CD14-positive monocyte (primary cell): ENCODE measurements around the gene CFD. TPM values are rescaled to one million over a fixed set of nuclear protein-coding genes. Genes with fewer than 3 reads are reported as not detected.
A peak's percentile ranks its signal among the peaks of the same experiment; 100 is the strongest.

Source experiments
- DNase-seq, 3 donors: peaks; one replicate each; pipeline ENCODE4 v3.0.0-alpha.2; 2011 to 2022
- H2AFZ ChIP-seq: 2 replicates; pipeline ENCODE4 v1.6.0; 2012; ENCODE audit warnings: mild to moderate bottlenecking, low read depth, low read length, inconsistent platforms; ENCODE audit not compliant: insufficient read depth, poor library complexity, severe bottlenecking
- H3K27ac ChIP-seq, 2 donors: 1 replicate in 1 of 2; 2 replicates in 1 of 2; pipeline ENCODE4 v1.5.1; 2012 to 2013; ENCODE audit warnings: low read length in 2 of 2, control low read depth in 1 of 2, inconsistent platforms in 1 of 2, low read depth in 1 of 2, mild to moderate bottlenecking in 1 of 2
- H3K27me3 ChIP-seq, 2 donors: one replicate each; pipeline versions ENCODE4 v1.6.0 to v1.6.1; 2011 to 2013; ENCODE audit warnings: low read length in 2 of 2; ENCODE audit not compliant: control insufficient read depth in 2 of 2, insufficient read depth in 2 of 2
- H3K36me3 ChIP-seq, 2 donors: replicated peaks in 1 of 2; 1 replicate in 1 of 2; 2 replicates in 1 of 2; pipeline versions ENCODE4 v1.5.1 to v1.6.1; 2012 to 2013; ENCODE audit warnings: low read length in 2 of 2, control low read depth in 1 of 2, inconsistent platforms in 1 of 2, mild to moderate bottlenecking in 1 of 2; ENCODE audit not compliant: insufficient read depth in 2 of 2, control insufficient read depth in 1 of 2
- H3K4me1 ChIP-seq, 2 donors: 1 replicate in 1 of 2; 2 replicates in 1 of 2; pipeline versions ENCODE4 v1.5.1 to v1.6.1; 2012 to 2013; ENCODE audit warnings: low read length in 2 of 2, control low read depth in 1 of 2, inconsistent platforms in 1 of 2, mild to moderate bottlenecking in 1 of 2, moderate library complexity in 1 of 2; ENCODE audit not compliant: insufficient read depth in 2 of 2, control insufficient read depth in 1 of 2
- H3K4me2 ChIP-seq: replicated peaks from 2 replicates; pipeline ENCODE3; 2012; ENCODE audit warnings: low read length, moderate library complexity, mild to moderate bottlenecking; ENCODE audit not compliant: poor library complexity, severe bottlenecking; ENCODE audit errors: extremely low read depth
- H3K4me3 ChIP-seq, 3 experiments: fragments of 200-600 bp in 1 of 3; sonication (generic) in 1 of 3; replicated peaks in 1 of 3; 1 replicate in 2 of 3; 2 replicates in 1 of 3; pipeline ENCODE4 v1.5.1; 2011 to 2013; ENCODE audit warnings: low read length in 3 of 3, mild to moderate bottlenecking in 3 of 3, control low read depth in 2 of 3, low read depth in 2 of 3, inconsistent platforms in 1 of 3, moderate library complexity in 1 of 3
- H3K79me2 ChIP-seq: 2 replicates; pipeline ENCODE4 v1.6.0; 2012; ENCODE audit warnings: mild to moderate bottlenecking, control low read depth, inconsistent platforms, low read length, moderate library complexity; ENCODE audit not compliant: insufficient read depth
- H3K9ac ChIP-seq: 2 replicates; pipeline ENCODE4 v1.6.0; 2017; ENCODE audit warnings: low read length, mild to moderate bottlenecking; ENCODE audit not compliant: insufficient read depth, poor library complexity, severe bottlenecking
- H3K9me3 ChIP-seq, 2 donors: replicated peaks in 1 of 2; 1 replicate in 1 of 2; 2 replicates in 1 of 2; pipeline versions ENCODE4 v1.5.1 to v1.6.1; 2012 to 2013; ENCODE audit warnings: low read length in 2 of 2, control low read depth in 1 of 2; ENCODE audit not compliant: control insufficient read depth in 1 of 2, insufficient read depth in 1 of 2
- H4K20me1 ChIP-seq: 2 replicates; pipeline ENCODE4 v1.6.0; 2012; ENCODE audit warnings: mild to moderate bottlenecking, low read length, control low read depth, moderate library complexity; ENCODE audit not compliant: insufficient read depth
- H3K27ac Mint-ChIP-seq, 7 donors: one replicate each; pipeline ENCODE4 v1.8.0; 2020; ENCODE audit warnings: mild to moderate bottlenecking in 7 of 7, mixed read lengths in 7 of 7, moderate library complexity in 6 of 7, inconsistent platforms in 2 of 7
- H3K27me3 Mint-ChIP-seq, 3 donors: one replicate each; pipeline ENCODE4 v1.8.0; 2021 to 2022; ENCODE audit warnings: low read depth in 3 of 3, mild to moderate bottlenecking in 3 of 3, mixed read lengths in 3 of 3, moderate library complexity in 3 of 3, inconsistent platforms in 1 of 3
- H3K36me3 Mint-ChIP-seq, 2 donors: one replicate each; pipeline ENCODE4 v1.8.0; 2020; ENCODE audit warnings: mixed read lengths in 2 of 2, inconsistent platforms in 1 of 2, mild to moderate bottlenecking in 1 of 2
- H3K4me1 Mint-ChIP-seq: one replicate; pipeline ENCODE4 v1.8.0; 2020; ENCODE audit warnings: mild to moderate bottlenecking, mixed read lengths
- H3K4me3 Mint-ChIP-seq, 2 donors: one replicate each; pipeline ENCODE4 v1.8.0; 2020; ENCODE audit warnings: mild to moderate bottlenecking in 2 of 2, mixed read lengths in 2 of 2, moderate library complexity in 1 of 2
- H3K9me3 Mint-ChIP-seq, 7 donors: one replicate each; pipeline ENCODE4 v1.8.0; 2020 to 2022; ENCODE audit warnings: mixed read lengths in 7 of 7, mild to moderate bottlenecking in 6 of 7, moderate library complexity in 6 of 7, inconsistent platforms in 2 of 7
- CTCF ChIP-seq: fragments of 200-600 bp; IDR thresholded peaks from one replicate; pipeline ENCODE4 v1.8.0; 2022; ENCODE audit warnings: antibody characterized with exemption, mild to moderate bottlenecking
- WGBS: methylation state at CpG from one replicate; pipeline ENCODE4 v1.1.5; 2013; ENCODE audit warnings: missing lambda C conversion rate; ENCODE audit not compliant: insufficient coverage; 5-methylcytosine and 5-hydroxymethylcytosine counted together
- intact Hi-C, 2 donors: fragments of 100-400 bp; cut with micrococcal nuclease; formaldehyde crosslinking; loops; one replicate each; pipeline versions ENCODE4 v1.15.0 to v1.15.1; 2023
- polyA plus RNA-seq, 3 donors: library from polyadenylated mRNA; depleted of rRNA in 1 of 3; unstranded in 2 of 3; stranded (reverse) in 1 of 3; fragments of 300-500 nt in 2 of 3; fragments of >200 nt in 1 of 3; fragmentation: Illumina TruSeq in 2 of 3; gene quantifications; 1 replicate in 2 of 3; 2 replicates in 1 of 3; pipeline ENCODE4 v1.2.3, GENCODE V29; 2012 to 2021

CFD gene
- polyA plus RNA-seq, 3 donors: 272 to 862 (median 654) TPM

- Mint-ChIP-seq H3K9me3 (peaks cover 0 to 3% (median 0%) of the 10 kb centered on the region in 7 donors), H3K4me3 (peak overlapping the region; percentile 52 to 59), H3K4me1 (peaks cover 50% of the 10 kb centered on the region), H3K27ac (peak overlapping the region in 2 of 7 donors; percentile 75 to 82), H3K36me3 (peaks cover 0 to 2% of the 10 kb centered on the region in 2 donors), H3K27me3 (peaks cover 20 to 43% (median 31%) of the 10 kb centered on the region in 3 donors)
- intact Hi-C loops: loop anchor here (5.0 kb wide), 2 partner anchors 33 to 78 kb away; no protein-coding TSS in a partner anchor
- H3K36me3 ChIP-seq: no peaks in the 10 kb centered on the region
- peak overlapping the region; percentile 63 for H3K4me2 ChIP-seq
- DNase-seq: peak in 2 of 3 donors; percentile 47 to 49
- no peak overlapping the region for H3K27ac ChIP-seq
- H2AFZ ChIP-seq: peak overlapping the region; percentile 41
- H3K9me3 ChIP-seq: no peaks in the 10 kb centered on the region
- H3K27me3 ChIP-seq: peaks cover 0 to 22% of the 10 kb centered on the region in 2 donors
- 5% methylated on average over 20 of the region's 28 CpGs for WGBS
- H3K4me3 ChIP-seq: peak overlapping the region in 2 of 3 experiments; percentile 7 to 60
- peaks cover 22% of the 10 kb centered on the region for H3K79me2 ChIP-seq
- peak overlapping the region; percentile 27 for H3K9ac ChIP-seq
- no peaks in the 10 kb centered on the region for H4K20me1 ChIP-seq
- peaks cover 38 to 54% of the 10 kb centered on the region in 2 donors for H3K4me1 ChIP-seq
- TF ChIP-seq CTCF: no peak
These were observed 9.1 kb upstream of the CFD start for GRCh38 chr19:850221-850978.

- H2AFZ ChIP-seq: peak overlapping the region; percentile 41
- Mint-ChIP-seq H3K27me3 (peaks cover 16 to 37% (median 26%) of the 10 kb centered on the region in 3 donors), H3K9me3 (peaks cover 0 to 2% (median 0%) of the 10 kb centered on the region in 7 donors), H3K4me1 (peaks cover 45% of the 10 kb centered on the region), H3K4me3 (peak overlapping the region; percentile 52 to 59), H3K36me3 (no peaks in the 10 kb centered on the region), H3K27ac (peak overlapping the region in 1 of 7 donors; percentile 75)
- no peaks in the 10 kb centered on the region for H3K9me3 ChIP-seq
- peak overlapping the region; percentile 63 for H3K4me2 ChIP-seq
- peak overlapping the region in 2 of 3 experiments; percentile 7 to 60 for H3K4me3 ChIP-seq
- intact Hi-C loops: loop anchor here (5.0 kb wide), 2 partner anchors 34 to 79 kb away; no protein-coding TSS in a partner anchor
- no peaks in the 10 kb centered on the region for H3K36me3 ChIP-seq
- peaks cover 0 to 22% of the 10 kb centered on the region in 2 donors for H3K27me3 ChIP-seq
- peak overlapping the region; percentile 27 for H3K9ac ChIP-seq
- H3K4me1 ChIP-seq: peaks cover 38 to 54% of the 10 kb centered on the region in 2 donors
- H3K27ac ChIP-seq: no peak overlapping the region
- no peak for DNase-seq
- 15% methylated on average over 13 of the region's 13 CpGs for WGBS
- no peak for TF ChIP-seq CTCF
- H3K79me2 ChIP-seq: peaks cover 22% of the 10 kb centered on the region
- H4K20me1 ChIP-seq: no peaks in the 10 kb centered on the region
These were observed 8.5 kb upstream of the CFD start for GRCh38 chr19:850979-851335.
